Prostate gland (tissue), 2 donors: Measurements from ENCODE around the gene POC5.

Source experiments
- CTCF ChIP-seq, 4 experiments: fragments of 200-600 bp in 2 of 4; fragments of 450-650 bp in 2 of 4; sonication (generic) in 2 of 4; IDR thresholded peaks; 1 replicate in 3 of 4; 2 replicates in 1 of 4; pipeline ENCODE4 v1.5.1; 2016 to 2019; ENCODE audit warnings: antibody characterized with exemption in 4 of 4, mild to moderate bottlenecking in 2 of 4, moderate library complexity in 2 of 4
- POLR2A ChIP-seq: fragments of 450-650 bp; IDR thresholded peaks from one replicate; pipeline ENCODE4 v1.6.1; 2016; ENCODE audit warnings: antibody characterized with exemption, mild to moderate bottlenecking
- POLR2AphosphoS5 ChIP-seq: sonication (generic); formaldehyde crosslinking; IDR thresholded peaks from one replicate; pipeline ENCODE4 v1.6.1; 2017; ENCODE audit warnings: antibody characterized with exemption

GRCh38 chr5:75717082-75717922, at the start of gene POC5:
- peak; percentile 43 for TF ChIP-seq POLR2A
- TF ChIP-seq CTCF (IDR thresholded peaks at IDR 0.05): no peak
- TF ChIP-seq POLR2AphosphoS5: peak; percentile 96
